ENCODE data around the gene TUBB3. TPM values are rescaled to one million over a fixed set of nuclear protein-coding genes. Genes with fewer than 3 reads are reported as not detected.

TUBB3 gene
- total and polyA plus RNA-seq, 7 donors, result 0.46 to 35.0 (median 23.5) TPM

DNA sequence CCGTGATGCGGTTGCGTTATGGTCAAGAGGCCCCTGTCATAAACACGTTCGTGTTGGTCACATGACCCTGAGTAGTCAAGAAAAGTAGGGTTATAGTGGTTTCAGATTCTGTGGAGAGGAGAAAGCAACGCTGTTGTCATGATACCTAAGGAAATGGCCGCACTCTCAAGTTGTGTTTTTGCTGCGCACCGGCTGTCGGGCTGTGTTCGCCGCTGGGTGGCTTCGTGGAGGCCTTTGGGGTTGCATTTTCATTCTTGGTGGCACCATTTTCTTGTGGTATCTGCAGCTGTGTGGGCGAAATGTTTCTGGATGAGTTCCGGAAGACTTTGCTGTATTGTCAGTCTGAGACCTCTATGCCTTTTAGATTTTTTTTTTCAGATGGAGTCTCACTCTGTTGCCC, 60.4 kb downstream of the TUBB3 start:
- H3K9me3 ChIP-seq, result no peaks in the 10 kb centered on the region
- 85 to 92% methylated on average over 15 of the region's 15 CpGs for WGBS, 2 donors
- H3K27ac ChIP-seq, result no peak overlapping the region
- intact Hi-C loops (cut with DNase I), result no loop called here
- H3K4me3 ChIP-seq, result no peak overlapping the region
- no peak for DNase-seq
- no peaks in the 10 kb centered on the region for H3K27me3 ChIP-seq
- TF ChIP-seq, protein P1, sequence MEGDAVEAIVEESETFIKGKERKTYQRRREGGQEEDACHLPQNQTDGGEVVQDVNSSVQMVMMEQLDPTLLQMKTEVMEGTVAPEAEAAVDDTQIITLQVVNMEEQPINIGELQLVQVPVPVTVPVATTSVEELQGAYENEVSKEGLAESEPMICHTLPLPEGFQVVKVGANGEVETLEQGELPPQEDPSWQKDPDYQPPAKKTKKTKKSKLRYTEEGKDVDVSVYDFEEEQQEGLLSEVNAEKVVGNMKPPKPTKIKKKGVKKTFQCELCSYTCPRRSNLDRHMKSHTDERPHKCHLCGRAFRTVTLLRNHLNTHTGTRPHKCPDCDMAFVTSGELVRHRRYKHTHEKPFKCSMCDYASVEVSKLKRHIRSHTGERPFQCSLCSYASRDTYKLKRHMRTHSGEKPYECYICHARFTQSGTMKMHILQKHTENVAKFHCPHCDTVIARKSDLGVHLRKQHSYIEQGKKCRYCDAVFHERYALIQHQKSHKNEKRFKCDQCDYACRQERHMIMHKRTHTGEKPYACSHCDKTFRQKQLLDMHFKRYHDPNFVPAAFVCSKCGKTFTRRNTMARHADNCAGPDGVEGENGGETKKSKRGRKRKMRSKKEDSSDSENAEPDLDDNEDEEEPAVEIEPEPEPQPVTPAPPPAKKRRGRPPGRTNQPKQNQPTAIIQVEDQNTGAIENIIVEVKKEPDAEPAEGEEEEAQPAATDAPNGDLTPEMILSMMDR (IDR thresholded peaks at IDR 0.05), result no peak
- no peak for TF ChIP-seq POLR2A (IDR thresholded peaks at IDR 0.05)
- H3K36me3 ChIP-seq, result peaks cover 16 to 94% (median 54%) of the 10 kb centered on the region in 4 donors
- no peaks in the 10 kb centered on the region for H3K4me1 ChIP-seq

GRCh38 chr16:89984216-89984615, 61.1 kb downstream of the TUBB3 start:
- Histone ChIP-seq H3K27me3 (no peaks in the 10 kb centered on the region), H3K36me3 (peaks cover 16 to 94% (median 57%) of the 10 kb centered on the region in 4 donors), H3K4me3 (no peak overlapping the region), H3K9me3 (no peaks in the 10 kb centered on the region), H3K27ac (no peak overlapping the region), H3K4me1 (no peaks in the 10 kb centered on the region)
- intact Hi-C loops (cut with DNase I), result no loop called here
- WGBS, 2 donors, result 91 to 97% methylated on average over 7 of the region's 7 CpGs
- TF ChIP-seq EP300 (IDR thresholded peaks at IDR 0.05), result no peak
- TF ChIP-seq, protein P1 (IDR thresholded peaks at IDR 0.05), result no peak
- TF ChIP-seq POLR2A (IDR thresholded peaks at IDR 0.05), result no peak
- TF ChIP-seq POLR2AphosphoS5 (IDR thresholded peaks at IDR 0.05), result no peak
- no peak for DNase-seq

- intact Hi-C loops (cut with DNase I), result no loop called here
- H3K4me3 ChIP-seq, result no peak overlapping the region
- H3K27ac ChIP-seq, result no peak overlapping the region
- TF ChIP-seq, protein P1 (IDR thresholded peaks at IDR 0.05), result no peak
- TF ChIP-seq POLR2A (IDR thresholded peaks at IDR 0.05) (no peak), POLR2AphosphoS5 (IDR thresholded peaks at IDR 0.05) (no peak), EP300 (IDR thresholded peaks at IDR 0.05) (no peak)
- 96% methylated on average over 10 of the region's 10 CpGs for WGBS, 2 donors
- no peaks in the 10 kb centered on the region for H3K4me1 ChIP-seq
- H3K27me3 ChIP-seq, result no peaks in the 10 kb centered on the region
- peaks cover 16 to 88% (median 58%) of the 10 kb centered on the region in 4 donors for H3K36me3 ChIP-seq
- DNase-seq, result no peak
- H3K9me3 ChIP-seq, result no peaks in the 10 kb centered on the region
Measured at GRCh38 chr16:89985219-89985618, 62.1 kb downstream of the TUBB3 start.

Other genes with a start within 250 kb of the TUBB3 start
- gene CDK10, start 236.7 kb upstream of the TUBB3 start, total RNA-seq, result 10 to 100 TPM; 17.8 to 62.3 (median 35.2) TPM
- gene CDK10, start 236.7 kb upstream of the TUBB3 start, polyA plus RNA-seq, result 10 to 100 TPM; 34.0 to 96.0 (median 36.0) TPM
- 10 to 100 TPM in 1 of 4 donors, 1 to 10 TPM in 3; 3.5 to 12.6 (median 6.5) TPM for gene SPATA2L, start 221.6 kb upstream of the TUBB3 start, total RNA-seq
- gene SPATA2L, start 221.6 kb upstream of the TUBB3 start, polyA plus RNA-seq, result 10 to 100 TPM; 11.3 to 17.6 (median 12.6) TPM
- 10 to 100 TPM in 1 of 4 donors, 1 to 10 TPM in 3; 3.8 to 10.5 (median 4.0) TPM for gene VPS9D1, start 202.4 kb upstream of the TUBB3 start, total RNA-seq
- 10 to 100 TPM in 1 of 3 donors, 1 to 10 TPM in 2; 5.3 to 19.2 (median 8.4) TPM for gene VPS9D1, start 202.4 kb upstream of the TUBB3 start, polyA plus RNA-seq
- 10 to 100 TPM; 13.7 to 26.9 (median 18.2) TPM for gene ZNF276, start 201.8 kb upstream of the TUBB3 start, total RNA-seq
- 10 to 100 TPM in 1 of 3 donors, 1 to 10 TPM in 2; 7.2 to 32.3 (median 9.9) TPM for gene ZNF276, start 201.8 kb upstream of the TUBB3 start, polyA plus RNA-seq
- 1 to 10 TPM in 3 of 4 donors, under 1 TPM in 1; 0.16 to 4.7 (median 3.0) TPM for gene FANCA, start 106.7 kb upstream of the TUBB3 start, total RNA-seq
- gene FANCA, start 106.7 kb upstream of the TUBB3 start, polyA plus RNA-seq, result 10 to 100 TPM in 1 of 3 donors, 1 to 10 TPM in 2; 7.2 to 26.5 (median 7.6) TPM
- gene SPIRE2, start 94.9 kb upstream of the TUBB3 start, total RNA-seq, result 1 to 10 TPM in 2 of 4 donors, under 1 TPM in 2; 0.82 to 5.3 (median 1.4) TPM
- gene SPIRE2, start 94.9 kb upstream of the TUBB3 start, polyA plus RNA-seq, result 10 to 100 TPM; 34.2 to 44.0 (median 43.9) TPM
- 100 to 1,000 TPM; 131 to 244 (median 181) TPM for gene TCF25, start 49.8 kb upstream of the TUBB3 start, total RNA-seq
- 100 to 1,000 TPM in 2 of 3 donors, 10 to 100 TPM in 1; 89.7 to 161 (median 106) TPM for gene TCF25, start 49.8 kb upstream of the TUBB3 start, polyA plus RNA-seq
- gene MC1R, start 4.5 kb upstream of the TUBB3 start, total RNA-seq, result 1 to 10 TPM; 2.1 to 8.0 (median 4.5) TPM
- gene MC1R, start 4.5 kb upstream of the TUBB3 start, polyA plus RNA-seq, result 1 to 10 TPM in 1 of 3 donors, not detected in 2; 5.6 TPM
- gene DEF8, start 25.4 kb downstream of the TUBB3 start, total RNA-seq, result 100 to 1,000 TPM in 1 of 4 donors, 10 to 100 TPM in 3; 68.8 to 127 (median 86.6) TPM
- 10 to 100 TPM; 24.6 to 37.2 (median 30.5) TPM for gene DEF8, start 25.4 kb downstream of the TUBB3 start, polyA plus RNA-seq
- gene DBNDD1, start 96.1 kb downstream of the TUBB3 start, total RNA-seq, result 1 to 10 TPM in 3 of 4 donors, not detected in 1; 1.4 to 3.0 (median 2.0) TPM
- 1 to 10 TPM; 3.6 to 5.0 (median 3.9) TPM for gene DBNDD1, start 96.1 kb downstream of the TUBB3 start, polyA plus RNA-seq
- gene PRDM7, start 154.0 kb downstream of the TUBB3 start, total RNA-seq, result not detected
- gene PRDM7, start 154.0 kb downstream of the TUBB3 start, polyA plus RNA-seq, result not detected